ENCODE results near the gene SH3RF3. TPM values are rescaled to one million over a fixed set of nuclear protein-coding genes. Genes with fewer than 3 reads are reported as not detected.
A peak's percentile ranks its signal among the peaks of the same experiment; 100 is the strongest.

SH3RF3 gene
- total RNA-seq, 2 donors from 2014 or later: 37.4 to 61.7 TPM

DNA sequence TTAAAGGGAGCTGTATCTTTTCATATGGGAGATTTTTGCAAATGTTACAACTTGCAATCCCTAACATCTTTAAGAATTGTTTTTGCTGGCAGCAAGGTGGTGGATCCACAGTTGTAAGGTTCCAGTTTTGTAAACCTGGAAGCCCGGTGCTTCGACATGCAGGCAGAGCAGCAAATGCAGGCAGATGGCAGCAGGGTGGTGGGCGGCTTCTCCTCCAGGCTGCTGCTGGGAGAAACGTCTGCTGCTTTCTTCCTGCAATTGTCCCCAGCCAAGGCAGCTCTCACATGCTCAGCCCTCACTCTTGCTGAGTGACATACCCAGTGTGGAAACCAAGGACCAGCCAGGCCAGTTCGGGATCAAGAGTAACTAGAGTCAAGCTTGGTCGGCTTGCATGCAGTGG lies 318.8 kb downstream of the SH3RF3 start:
- no peak overlapping the region for H3K4me3 ChIP-seq
- peak overlapping the region; percentile 84 to 89 for H3K27ac ChIP-seq
- peaks cover 37 to 72% of the 10 kb centered on the region in 2 donors for H3K4me1 ChIP-seq (ENCODE audit: control insufficient read depth in 1 of 2, low read depth in 2 of 2)
- ATAC-seq (ENCODE audit: insufficient number of reproducible peaks, low FRiP score, low read depth) (no peak), DNase-seq (ENCODE audit: low spot score) (no peak)
- no peak for TF ChIP-seq CTCF (IDR thresholded peaks at IDR 0.05)
- no peaks in the 10 kb centered on the region for H3K27me3 ChIP-seq (replicated peaks; ENCODE audit: insufficient read depth)
- H3K9me3 ChIP-seq: peaks cover 4% of the 10 kb centered on the region
- H3K36me3 ChIP-seq: peaks cover 7% of the 10 kb centered on the region

DNA sequence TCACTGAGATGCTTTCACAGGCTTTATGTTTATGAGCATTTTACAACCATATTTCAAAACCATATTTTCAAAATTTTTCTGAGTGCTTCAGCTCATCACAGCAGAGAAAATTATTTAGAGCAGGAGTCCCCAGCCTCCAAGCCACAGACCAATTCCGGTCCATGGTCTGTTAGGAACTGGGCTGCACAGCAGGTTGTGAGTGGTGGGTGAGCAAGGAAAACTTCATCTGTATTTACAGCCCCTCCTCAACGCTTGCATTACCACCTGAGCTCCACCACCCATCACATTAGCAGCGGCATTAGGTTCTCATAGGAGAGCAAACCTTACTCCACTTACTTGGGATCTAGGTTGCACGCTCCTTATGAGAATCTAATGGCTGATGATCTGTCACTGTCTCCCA lies 319.2 kb downstream of the SH3RF3 start:
- Histone ChIP-seq H3K9me3 (no peaks in the 10 kb centered on the region), H3K4me3 (no peak overlapping the region), H3K27ac (peak overlapping the region; percentile 84 to 89), H3K4me1 (ENCODE audit: control insufficient read depth in 1 of 2, low read depth in 2 of 2) (peaks cover 37 to 75% of the 10 kb centered on the region in 2 donors), H3K27me3 (replicated peaks; ENCODE audit: insufficient read depth) (no peaks in the 10 kb centered on the region), H3K36me3 (peaks cover 3% of the 10 kb centered on the region)
- ATAC-seq (ENCODE audit: insufficient number of reproducible peaks, low FRiP score, low read depth): no peak
- TF ChIP-seq CTCF (IDR thresholded peaks at IDR 0.05): no peak
- no peak for DNase-seq (ENCODE audit: low spot score)

GRCh38 chr2:109448946-109449788 lies 320.2 kb downstream of the SH3RF3 start:
- Histone ChIP-seq H3K9me3 (no peaks in the 10 kb centered on the region), H3K4me1 (ENCODE audit: control insufficient read depth in 1 of 2, low read depth in 2 of 2) (peaks cover 37 to 75% of the 10 kb centered on the region in 2 donors), H3K27ac (peak overlapping the region; percentile 84 to 89), H3K36me3 (peaks cover 2% of the 10 kb centered on the region), H3K4me3 (no peak overlapping the region), H3K27me3 (replicated peaks; ENCODE audit: insufficient read depth) (no peaks in the 10 kb centered on the region)
- no peak for DNase-seq (ENCODE audit: low spot score)
- no peak for TF ChIP-seq CTCF (IDR thresholded peaks at IDR 0.05)
- ATAC-seq (ENCODE audit: insufficient number of reproducible peaks, low FRiP score, low read depth): no peak

- no peaks in the 10 kb centered on the region for H3K9me3 ChIP-seq
- no peak overlapping the region for H3K4me3 ChIP-seq
- ATAC-seq (ENCODE audit: insufficient number of reproducible peaks, low FRiP score, low read depth) (no peak), DNase-seq (ENCODE audit: low spot score) (no peak)
- peaks cover 5% of the 10 kb centered on the region for H3K36me3 ChIP-seq
- no peak for TF ChIP-seq CTCF (IDR thresholded peaks at IDR 0.05)
- peaks cover 37 to 78% of the 10 kb centered on the region in 2 donors for H3K4me1 ChIP-seq (ENCODE audit: control insufficient read depth in 1 of 2, low read depth in 2 of 2)
- H3K27ac ChIP-seq: peak overlapping the region; percentile 60 to 89
- H3K27me3 ChIP-seq (replicated peaks; ENCODE audit: insufficient read depth): no peaks in the 10 kb centered on the region
Measured at GRCh38 chr2:109450574-109451273, 321.7 kb downstream of the SH3RF3 start.

- H3K4me1 ChIP-seq (ENCODE audit: control insufficient read depth in 1 of 2, low read depth in 2 of 2): peaks cover 37 to 78% of the 10 kb centered on the region in 2 donors
- H3K27ac ChIP-seq: peak overlapping the region; percentile 60 to 89
- H3K36me3 ChIP-seq: peaks cover 8% of the 10 kb centered on the region
- H3K9me3 ChIP-seq: no peaks in the 10 kb centered on the region
- no peaks in the 10 kb centered on the region for H3K27me3 ChIP-seq (replicated peaks; ENCODE audit: insufficient read depth)
- H3K4me3 ChIP-seq: no peak overlapping the region
- no peak for TF ChIP-seq CTCF (IDR thresholded peaks at IDR 0.05)
- DNase-seq (ENCODE audit: low spot score) (no peak), ATAC-seq (ENCODE audit: insufficient number of reproducible peaks, low FRiP score, low read depth) (no peak)
Measured at GRCh38 chr2:109451671-109452070, 322.7 kb downstream of the SH3RF3 start.

Data from thoracic aorta (tissue), 2 donors.